GM12875 (cell line): Measurements from ENCODE around the gene ZFP90.
A peak's percentile ranks its signal among the peaks of the same experiment; 100 is the strongest.

ENCODE experiments used
- H3K4me3 ChIP-seq: one replicate; pipeline ENCODE4 v1.5.1; 2011; ENCODE audit warnings: low read depth, low read length, control low read depth
- CTCF ChIP-seq: IDR thresholded peaks from 2 replicates; pipeline ENCODE4 v1.5.1; 2011; ENCODE audit warnings: low read depth, mild to moderate bottlenecking, control low read depth, inconsistent platforms, low read length, moderate library complexity, borderline replicate concordance; ENCODE audit not compliant: insufficient read depth

ZFP90 gene

GRCh38 chr16:68577352-68577853, 38.3 kb downstream of the ZFP90 start:
- no peak for TF ChIP-seq CTCF
- H3K4me3 ChIP-seq: no peak overlapping the region

GRCh38 chr16:68590201-68590994, 51.3 kb downstream of the ZFP90 start:
- no peak overlapping the region for H3K4me3 ChIP-seq
- peak; percentile 78 for TF ChIP-seq CTCF

- no peak for TF ChIP-seq CTCF
- H3K4me3 ChIP-seq: no peak overlapping the region
These were observed 53.6 kb downstream of the ZFP90 start for GRCh38 chr16:68592466-68593337.

GRCh38 chr16:68596266-68596665, 57.2 kb downstream of the ZFP90 start:
- no peak for TF ChIP-seq CTCF
- H3K4me3 ChIP-seq: no peak overlapping the region

GRCh38 chr16:68599586-68599985, 60.5 kb downstream of the ZFP90 start:
- TF ChIP-seq CTCF: no peak
- no peak overlapping the region for H3K4me3 ChIP-seq

- no peak for TF ChIP-seq CTCF
- no peak overlapping the region for H3K4me3 ChIP-seq
These were observed 66.7 kb downstream of the ZFP90 start for GRCh38 chr16:68605746-68606145.
